HG03457 (cell line): ENCODE results near the gene ZBTB20.

Experiments used
- ATAC-seq: cut with Tn5 transposase; IDR thresholded peaks from one replicate; pipeline ENCODE4 v1.9.1; 2021; ENCODE audit warnings: moderate number of reproducible peaks; ENCODE audit not compliant: unreplicated experiment

Gene ZBTB20

GRCh38 chr3:114596147-114596546 is 550.9 kb downstream of the ZBTB20 start:
- ATAC-seq = no peak

GRCh38 chr3:114595522-114596028 is 551.5 kb downstream of the ZBTB20 start:
- ATAC-seq = no peak

- no peak for ATAC-seq
These were observed 556.6 kb downstream of the ZBTB20 start for GRCh38 chr3:114590309-114591047.

GRCh38 chr3:114587986-114588385 is 559.1 kb downstream of the ZBTB20 start:
- ATAC-seq = no peak

- no peak for ATAC-seq
These were observed 561.0 kb downstream of the ZBTB20 start for GRCh38 chr3:114586119-114586518.

GRCh38 chr3:114585687-114586086 is 561.4 kb downstream of the ZBTB20 start:
- no peak for ATAC-seq

GRCh38 chr3:114584734-114585371 is 562.2 kb downstream of the ZBTB20 start:
- no peak for ATAC-seq

GRCh38 chr3:114582929-114583328 is 564.2 kb downstream of the ZBTB20 start:
- peak; percentile 74 for ATAC-seq

- no peak for ATAC-seq
These were observed 574.6 kb downstream of the ZBTB20 start for GRCh38 chr3:114572364-114573062.

GRCh38 chr3:114571363-114571762 is 575.7 kb downstream of the ZBTB20 start:
- ATAC-seq = no peak

- ATAC-seq = no peak
These were observed 577.9 kb downstream of the ZBTB20 start for GRCh38 chr3:114569186-114569585.

GRCh38 chr3:114567771-114568170 is 579.3 kb downstream of the ZBTB20 start:
- ATAC-seq = no peak

GRCh38 chr3:114566767-114567166 is 580.3 kb downstream of the ZBTB20 start:
- ATAC-seq = no peak

GRCh38 chr3:114566162-114566755 is 580.8 kb downstream of the ZBTB20 start:
- ATAC-seq = peak; percentile 83

- no peak for ATAC-seq
These were observed 581.9 kb downstream of the ZBTB20 start for GRCh38 chr3:114565216-114565615.

- ATAC-seq = no peak
These were observed 583.4 kb downstream of the ZBTB20 start for GRCh38 chr3:114563720-114564119.

GRCh38 chr3:114562557-114562956 is 584.5 kb downstream of the ZBTB20 start:
- no peak for ATAC-seq

GRCh38 chr3:114558271-114558670 is 588.8 kb downstream of the ZBTB20 start:
- ATAC-seq = no peak

GRCh38 chr3:114557791-114558190 is 589.3 kb downstream of the ZBTB20 start:
- no peak for ATAC-seq

GRCh38 chr3:114556657-114557213 is 590.4 kb downstream of the ZBTB20 start:
- no peak for ATAC-seq

- no peak for ATAC-seq
These were observed 592.4 kb downstream of the ZBTB20 start for GRCh38 chr3:114554731-114555130.
